C4-2B (cell line): Measurements from ENCODE around the gene MTMR3.

ENCODE experiments used
- CTCF ChIP-seq: fragments of 450-650 bp; conservative IDR thresholded peaks from 2 replicates; pipeline ENCODE4 v1.5.1; 2017; ENCODE audit warnings: mild to moderate bottlenecking
- ZFX ChIP-seq: fragments of 450-650 bp; IDR thresholded peaks from 2 replicates; pipeline ENCODE4 v1.6.1; 2017

GRCh38 chr22:30028731-30029130 lies 145.8 kb downstream of the MTMR3 start:
- TF ChIP-seq CTCF, result no peak
- TF ChIP-seq ZFX, result no peak
